HG03378 (cell line): ENCODE measurements around the gene NKX2-1.

Source experiments
- ATAC-seq: cut with Tn5 transposase; IDR thresholded peaks from one replicate; pipeline ENCODE4 v1.9.1; 2021; ENCODE audit warnings: mild to moderate bottlenecking, moderate library complexity; ENCODE audit not compliant: unreplicated experiment

NKX2-1 gene

GRCh38 chr14:36518031-36518585 is 1.9 kb downstream of the NKX2-1 start:
- ATAC-seq = no peak

GRCh38 chr14:36517242-36518030 is 2.6 kb downstream of the NKX2-1 start:
- ATAC-seq = no peak

GRCh38 chr14:36516719-36517241 is 3.3 kb downstream of the NKX2-1 start:
- ATAC-seq = no peak

- no peak for ATAC-seq
These were observed 3.9 kb downstream of the NKX2-1 start for GRCh38 chr14:36515896-36516718.

GRCh38 chr14:36515105-36515593 is 4.9 kb downstream of the NKX2-1 start:
- ATAC-seq = no peak

GRCh38 chr14:36514278-36515104 is 5.5 kb downstream of the NKX2-1 start:
- ATAC-seq = no peak

- no peak for ATAC-seq
These were observed 6.4 kb downstream of the NKX2-1 start for GRCh38 chr14:36513451-36514277.

GRCh38 chr14:36513012-36513420 is 7.0 kb downstream of the NKX2-1 start:
- ATAC-seq = no peak

- no peak for ATAC-seq
These were observed 7.4 kb downstream of the NKX2-1 start for GRCh38 chr14:36512585-36513003.

- no peak for ATAC-seq
These were observed 7.9 kb downstream of the NKX2-1 start for GRCh38 chr14:36511981-36512584.

GRCh38 chr14:36510874-36511273 is 9.2 kb downstream of the NKX2-1 start:
- ATAC-seq = no peak

- ATAC-seq = no peak
These were observed 9.8 kb downstream of the NKX2-1 start for GRCh38 chr14:36510078-36510799.

- ATAC-seq = no peak
These were observed 10.7 kb downstream of the NKX2-1 start for GRCh38 chr14:36509069-36509917.

- ATAC-seq = no peak
These were observed 11.5 kb downstream of the NKX2-1 start for GRCh38 chr14:36508418-36509068.

GRCh38 chr14:36507847-36508417 is 12.1 kb downstream of the NKX2-1 start:
- ATAC-seq = no peak

- ATAC-seq = no peak
These were observed 13.1 kb downstream of the NKX2-1 start for GRCh38 chr14:36506732-36507614.
